ENCODE measurements around the gene TTC34. TPM values are rescaled to one million over a fixed set of nuclear protein-coding genes. Genes with fewer than 3 reads are reported as not detected.

The TTC34 gene
- 0.23 TPM for polyA plus RNA-seq (2012; ENCODE audit: low read depth, missing spikeins)

DNA sequence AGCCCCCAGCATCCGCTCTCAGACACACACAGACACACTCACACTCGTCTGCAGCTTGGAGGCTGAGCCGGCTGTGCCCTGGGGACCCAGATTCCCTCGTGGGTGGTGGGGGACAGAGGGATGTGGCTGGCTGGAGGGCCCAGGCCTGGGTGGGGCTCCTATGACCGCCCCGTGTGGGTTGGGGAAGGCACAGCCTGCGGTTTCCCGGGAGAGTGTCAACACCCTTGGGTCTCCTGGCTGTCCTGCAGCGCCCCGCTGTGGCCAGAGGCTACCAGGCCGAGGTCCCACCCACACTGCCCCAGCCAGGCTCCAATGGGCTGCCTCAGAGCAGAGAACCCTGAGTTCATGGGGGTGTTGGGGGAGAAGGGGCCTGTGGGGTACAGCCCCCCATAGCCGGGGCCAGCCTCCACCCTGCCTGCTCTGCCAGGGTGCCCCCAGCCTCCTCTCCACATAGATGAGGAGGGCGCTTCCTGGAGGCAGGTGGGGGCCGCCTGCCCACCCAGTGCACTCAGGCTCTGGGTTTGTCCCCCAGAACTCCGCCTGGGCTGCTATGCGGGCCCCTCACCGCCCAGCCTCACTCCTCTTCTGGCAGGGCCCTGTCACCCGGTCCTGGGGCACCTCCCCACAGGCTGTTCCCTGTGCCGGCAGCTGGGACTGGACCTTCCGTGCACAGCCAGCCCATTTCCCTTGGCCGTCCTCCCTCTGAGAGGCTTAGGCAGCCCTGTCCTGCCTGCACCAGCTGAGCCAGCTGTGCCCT is at the start of gene TTC34:
TTC34 (minus strand) TSS at position 159 of the 757 bp plus-strand sequence. CDS start 866 bp downstream, outside the sequence.
- TF ChIP-seq PAX5 (IDR thresholded peaks at IDR 0.05; ENCODE audit: insufficient read depth, low read length, severe bottlenecking) (no peak), POU2F2 (IDR thresholded peaks at IDR 0.05; ENCODE audit: low read depth, low read length) (no peak), TAF1 (IDR thresholded peaks at IDR 0.05; ENCODE audit: low read depth, low read length) (no peak), POLR2AphosphoS5 (IDR thresholded peaks at IDR 0.05; ENCODE audit: low read depth, low read length) (no peak), SPI1 (IDR thresholded peaks at IDR 0.05; ENCODE audit: low read depth, low read length) (no peak), POLR2A (IDR thresholded peaks at IDR 0.05; ENCODE audit: low read depth, low read length) (no peak)
- peak; percentile 88 for DNase-seq (ENCODE audit: insufficient read length, low spot score)
- no peak for FAIRE-seq

GRCh38 chr1:2850502-2850901 is 49.0 kb upstream of the TTC34 start:
- DNase-seq (ENCODE audit: insufficient read length, low spot score), result no peak
- TF ChIP-seq POLR2AphosphoS5 (IDR thresholded peaks at IDR 0.05; ENCODE audit: low read depth, low read length) (no peak), SPI1 (IDR thresholded peaks at IDR 0.05; ENCODE audit: low read depth, low read length) (no peak), POLR2A (IDR thresholded peaks at IDR 0.05; ENCODE audit: low read depth, low read length) (no peak)
- no peak for FAIRE-seq

DNA sequence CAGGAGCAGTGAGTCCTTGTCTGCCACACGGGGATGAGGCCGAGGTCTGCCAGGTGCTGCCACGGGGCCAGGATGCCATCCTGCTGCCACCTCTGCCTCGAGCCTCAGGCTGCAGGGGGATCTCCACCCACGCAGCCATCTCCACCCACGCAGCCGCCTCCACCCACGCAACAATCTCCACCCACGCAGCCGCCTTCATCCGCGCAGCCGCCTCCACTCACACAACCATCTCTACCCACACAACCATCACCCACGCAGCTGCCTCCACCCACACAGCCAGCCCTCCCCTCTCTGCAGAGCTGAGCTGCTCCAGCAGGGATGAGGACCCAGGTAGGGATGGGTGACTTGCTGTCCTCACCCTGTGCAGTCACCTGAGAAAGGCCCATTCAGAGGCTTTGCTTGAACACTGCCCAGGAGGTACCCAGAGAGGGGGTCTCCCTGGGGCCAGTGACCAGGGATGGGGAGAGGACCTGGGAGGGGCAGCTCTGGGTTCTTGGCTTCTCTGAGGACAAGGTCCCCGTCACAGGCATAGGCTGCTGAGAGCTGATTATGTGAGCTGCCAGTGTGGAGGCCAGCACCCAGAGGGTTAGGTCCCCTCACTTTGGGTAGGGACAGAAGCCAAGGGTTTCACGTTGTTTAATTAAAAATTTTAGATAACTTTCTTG is 46.6 kb upstream of the TTC34 start:
- no peak for FAIRE-seq
- no peak for TF ChIP-seq POLR2A (IDR thresholded peaks at IDR 0.05; ENCODE audit: low read depth, low read length)
- no peak for TF ChIP-seq POLR2AphosphoS5 (IDR thresholded peaks at IDR 0.05; ENCODE audit: low read depth, low read length)
- no peak for TF ChIP-seq POU2F2 (IDR thresholded peaks at IDR 0.05; ENCODE audit: low read depth, low read length)
- no peak for TF ChIP-seq TAF1 (IDR thresholded peaks at IDR 0.05; ENCODE audit: low read depth, low read length)
- no peak for TF ChIP-seq SPI1 (IDR thresholded peaks at IDR 0.05; ENCODE audit: low read depth, low read length)

DNA sequence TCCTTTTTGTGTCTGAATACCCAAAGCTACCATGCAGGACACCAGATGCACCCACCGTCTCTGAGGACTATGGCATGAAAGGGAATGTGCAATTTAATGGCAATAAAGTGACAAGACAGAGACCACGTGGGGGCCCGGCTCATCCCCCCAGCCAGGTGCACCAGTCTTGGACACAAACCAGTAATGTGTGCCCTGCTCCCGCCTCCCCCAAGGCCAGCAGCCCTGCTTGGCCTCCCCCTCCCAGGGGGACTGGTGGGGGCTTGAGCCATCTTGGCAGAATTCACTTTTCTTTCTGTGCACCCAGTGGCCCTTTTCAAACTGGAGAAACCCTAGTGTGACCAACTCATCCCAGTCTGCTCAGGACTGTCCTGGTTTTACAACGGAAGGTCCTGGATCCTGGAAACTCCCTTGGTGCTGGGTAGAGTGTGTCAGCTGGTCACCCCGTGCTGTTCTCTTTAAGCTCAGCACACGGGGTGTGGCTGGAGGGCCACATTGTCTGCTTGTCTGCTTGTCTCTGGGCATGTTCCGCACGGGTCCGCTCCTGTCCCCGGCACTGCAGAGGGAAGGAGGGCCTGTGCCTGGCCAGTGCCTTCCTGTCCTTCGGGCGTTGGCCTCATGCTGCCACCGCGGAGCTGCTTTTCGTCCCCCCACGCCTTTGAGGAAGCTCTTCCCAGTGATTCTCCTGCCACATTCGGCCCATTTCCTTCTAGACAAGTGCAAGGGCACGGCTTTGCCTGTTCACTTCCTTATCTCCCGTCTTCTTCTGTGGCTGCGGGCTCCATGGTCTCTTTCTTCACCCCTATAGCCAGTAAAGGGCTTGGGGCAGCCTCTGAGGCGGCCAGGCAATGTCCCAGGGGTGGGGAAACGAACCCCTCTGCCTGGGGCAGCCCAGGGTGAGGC is 45.8 kb upstream of the TTC34 start:
- TF ChIP-seq PAX5 (IDR thresholded peaks at IDR 0.05; ENCODE audit: insufficient read depth, low read length, severe bottlenecking), result no peak
- no peak for TF ChIP-seq POLR2A (IDR thresholded peaks at IDR 0.05; ENCODE audit: low read depth, low read length)
- no peak for TF ChIP-seq POU2F2 (IDR thresholded peaks at IDR 0.05; ENCODE audit: low read depth, low read length)
- TF ChIP-seq POLR2AphosphoS5 (IDR thresholded peaks at IDR 0.05; ENCODE audit: low read depth, low read length), result no peak
- TF ChIP-seq SPI1 (IDR thresholded peaks at IDR 0.05; ENCODE audit: low read depth, low read length), result no peak
- no peak for TF ChIP-seq TAF1 (IDR thresholded peaks at IDR 0.05; ENCODE audit: low read depth, low read length)
- FAIRE-seq (no peak), DNase-seq (ENCODE audit: insufficient read length, low spot score) (no peak)

More for the DNA sequence above, 46.6 kb upstream of the TTC34 start:
- DNase-seq (ENCODE audit: insufficient read length, low spot score), result no peak

GRCh38 chr1:2845869-2846268 is 44.4 kb upstream of the TTC34 start:
- no peak for DNase-seq (ENCODE audit: insufficient read length, low spot score)
- TF ChIP-seq POLR2AphosphoS5 (IDR thresholded peaks at IDR 0.05; ENCODE audit: low read depth, low read length), result no peak
- TF ChIP-seq POLR2A (IDR thresholded peaks at IDR 0.05; ENCODE audit: low read depth, low read length), result no peak
- no peak for TF ChIP-seq POU2F2 (IDR thresholded peaks at IDR 0.05; ENCODE audit: low read depth, low read length)
- no peak for TF ChIP-seq PAX5 (IDR thresholded peaks at IDR 0.05; ENCODE audit: insufficient read depth, low read length, severe bottlenecking)
- TF ChIP-seq SPI1 (IDR thresholded peaks at IDR 0.05; ENCODE audit: low read depth, low read length), result no peak
- no peak for TF ChIP-seq TAF1 (IDR thresholded peaks at IDR 0.05; ENCODE audit: low read depth, low read length)
- no peak for FAIRE-seq

DNA sequence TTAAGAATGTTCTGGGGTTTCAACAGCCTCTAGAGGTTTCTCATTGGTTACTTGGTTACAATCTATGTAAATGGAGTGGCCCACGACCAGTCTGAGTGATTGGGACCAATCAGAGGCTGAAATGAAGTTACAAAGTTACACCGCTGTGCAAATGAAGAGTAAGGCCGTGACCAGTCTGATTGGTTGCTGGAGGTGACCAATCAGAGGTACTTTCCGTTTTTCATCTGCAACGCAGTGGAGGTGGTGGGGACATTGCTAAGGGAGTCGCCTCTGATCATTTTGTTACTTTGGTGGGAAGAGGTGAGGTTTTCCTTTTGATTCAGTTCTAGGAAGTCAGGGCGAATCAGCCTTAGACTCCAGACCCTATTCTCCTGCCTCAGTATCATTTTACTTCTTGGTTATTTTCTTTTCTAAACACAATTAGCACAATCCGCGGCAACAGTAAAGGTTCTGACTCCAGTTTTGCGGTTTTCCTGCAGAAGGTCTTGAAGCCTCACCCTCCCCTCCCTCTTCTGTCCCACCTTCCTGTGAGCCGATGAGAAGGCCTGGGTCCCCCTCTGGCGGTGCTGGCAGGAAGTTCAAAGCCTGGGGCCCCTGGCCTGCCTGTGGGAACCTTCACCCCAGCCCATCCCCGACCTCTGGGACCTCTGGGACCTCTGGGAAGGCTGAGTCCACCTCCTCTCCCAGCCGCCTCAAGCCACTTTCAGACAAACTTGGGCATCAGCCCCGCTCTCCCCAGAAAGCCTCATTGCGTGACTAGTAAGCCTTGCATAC is 38.7 kb upstream of the TTC34 start:
- FAIRE-seq (no peak), DNase-seq (ENCODE audit: insufficient read length, low spot score) (no peak)
- TF ChIP-seq PAX5 (IDR thresholded peaks at IDR 0.05; ENCODE audit: insufficient read depth, low read length, severe bottlenecking) (no peak), POLR2AphosphoS5 (IDR thresholded peaks at IDR 0.05; ENCODE audit: low read depth, low read length) (no peak), TAF1 (IDR thresholded peaks at IDR 0.05; ENCODE audit: low read depth, low read length) (no peak), POU2F2 (IDR thresholded peaks at IDR 0.05; ENCODE audit: low read depth, low read length) (no peak), SPI1 (IDR thresholded peaks at IDR 0.05; ENCODE audit: low read depth, low read length) (no peak), POLR2A (IDR thresholded peaks at IDR 0.05; ENCODE audit: low read depth, low read length) (no peak)

GRCh38 chr1:2837823-2838222 is 36.3 kb upstream of the TTC34 start:
- TF ChIP-seq POU2F2 (IDR thresholded peaks at IDR 0.05; ENCODE audit: low read depth, low read length), result no peak
- no peak for TF ChIP-seq POLR2AphosphoS5 (IDR thresholded peaks at IDR 0.05; ENCODE audit: low read depth, low read length)
- no peak for TF ChIP-seq POLR2A (IDR thresholded peaks at IDR 0.05; ENCODE audit: low read depth, low read length)
- TF ChIP-seq PAX5 (IDR thresholded peaks at IDR 0.05; ENCODE audit: insufficient read depth, low read length, severe bottlenecking), result no peak
- no peak for TF ChIP-seq TAF1 (IDR thresholded peaks at IDR 0.05; ENCODE audit: low read depth, low read length)
- TF ChIP-seq SPI1 (IDR thresholded peaks at IDR 0.05; ENCODE audit: low read depth, low read length), result no peak
- FAIRE-seq (no peak), DNase-seq (ENCODE audit: insufficient read length, low spot score) (no peak)

DNA sequence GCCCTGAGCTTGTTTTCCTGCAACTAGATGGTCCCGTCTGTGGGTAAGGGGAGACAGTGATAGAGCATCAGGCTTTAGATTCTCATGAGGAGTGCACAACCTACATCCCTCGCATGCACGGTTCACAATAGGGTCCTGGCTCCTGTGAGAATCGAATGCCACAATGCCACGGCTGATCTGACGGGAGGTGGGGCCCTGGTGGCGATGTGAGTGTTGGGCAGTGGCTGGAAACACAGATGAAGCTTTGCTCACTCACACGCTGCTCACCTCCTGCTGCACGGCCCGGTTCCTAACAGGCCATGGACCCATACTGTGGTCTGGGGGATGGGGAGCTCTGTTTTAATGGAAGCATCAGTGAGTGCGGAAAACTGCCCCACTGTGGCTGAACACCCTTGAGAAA is 35.8 kb upstream of the TTC34 start:
- no peak for FAIRE-seq
- no peak for DNase-seq (ENCODE audit: insufficient read length, low spot score)
- TF ChIP-seq SPI1 (IDR thresholded peaks at IDR 0.05; ENCODE audit: low read depth, low read length), result no peak
- TF ChIP-seq POU2F2 (IDR thresholded peaks at IDR 0.05; ENCODE audit: low read depth, low read length), result no peak
- no peak for TF ChIP-seq POLR2A (IDR thresholded peaks at IDR 0.05; ENCODE audit: low read depth, low read length)
- no peak for TF ChIP-seq POLR2AphosphoS5 (IDR thresholded peaks at IDR 0.05; ENCODE audit: low read depth, low read length)
- no peak for TF ChIP-seq PAX5 (IDR thresholded peaks at IDR 0.05; ENCODE audit: insufficient read depth, low read length, severe bottlenecking)
- no peak for TF ChIP-seq TAF1 (IDR thresholded peaks at IDR 0.05; ENCODE audit: low read depth, low read length)
